NCI-H526 (cell line): ENCODE measurements around the gene CYB5R3.
"Not testable (repeated sequence)": the region's sequence is repeated elsewhere in the genome, so short reads cannot be mapped to it uniquely, and the experiment has no call there.

Experiments used
- DNase-seq, 2 experiments: peaks; one replicate each; lab custom pipeline; 2025; lab: John Stamatoyannopoulos, UW

Gene CYB5R3

GRCh38 chr22:42602470-42602869 lies 46.7 kb downstream of the CYB5R3 start:
- DNase-seq = no peak

- no peak for DNase-seq
Measured at GRCh38 chr22:42601879-42602465, 47.2 kb downstream of the CYB5R3 start.

- DNase-seq = no peak
Measured at GRCh38 chr22:42596863-42597530, 52.2 kb downstream of the CYB5R3 start.

- no peak for DNase-seq
Measured at GRCh38 chr22:42596336-42596735, 52.9 kb downstream of the CYB5R3 start.

- no peak for DNase-seq
Measured at GRCh38 chr22:42595434-42595833, 53.8 kb downstream of the CYB5R3 start.

- DNase-seq = no peak
Measured at GRCh38 chr22:42591987-42592386, 57.2 kb downstream of the CYB5R3 start.

GRCh38 chr22:42587588-42588175 lies 61.5 kb downstream of the CYB5R3 start:
- DNase-seq = no peak

- DNase-seq = no peak
Measured at GRCh38 chr22:42586381-42586780, 62.8 kb downstream of the CYB5R3 start.

GRCh38 chr22:42585096-42585495 lies 64.1 kb downstream of the CYB5R3 start:
- no peak for DNase-seq

GRCh38 chr22:42584364-42584940 lies 64.7 kb downstream of the CYB5R3 start:
- DNase-seq = no peak

GRCh38 chr22:42582987-42583386 lies 66.2 kb downstream of the CYB5R3 start:
- DNase-seq = no peak

GRCh38 chr22:42581762-42582716 lies 67.2 kb downstream of the CYB5R3 start:
- DNase-seq = peak in 1 of 2 experiments; percentile 79

- DNase-seq = not testable (repeated sequence)
Measured at GRCh38 chr22:42581194-42581761, 67.9 kb downstream of the CYB5R3 start.

- not testable (repeated sequence) for DNase-seq
Measured at GRCh38 chr22:42580040-42580439, 69.2 kb downstream of the CYB5R3 start.

GRCh38 chr22:42577623-42578240 lies 71.5 kb downstream of the CYB5R3 start:
- DNase-seq = no peak

- DNase-seq = not testable (repeated sequence)
Measured at GRCh38 chr22:42577141-42577540, 72.1 kb downstream of the CYB5R3 start.

- not testable (repeated sequence) for DNase-seq
Measured at GRCh38 chr22:42575996-42576574, 73.1 kb downstream of the CYB5R3 start.

GRCh38 chr22:42574468-42574867 lies 74.7 kb downstream of the CYB5R3 start:
- DNase-seq = not testable (repeated sequence)

GRCh38 chr22:42574046-42574445 lies 75.1 kb downstream of the CYB5R3 start:
- DNase-seq = not testable (repeated sequence)

- not testable (repeated sequence) for DNase-seq
Measured at GRCh38 chr22:42571068-42571467, 78.1 kb downstream of the CYB5R3 start.

GRCh38 chr22:42570580-42570979 lies 78.6 kb downstream of the CYB5R3 start:
- DNase-seq = not testable (repeated sequence)
